Colonic mucosa (tissue), 4 donors: ENCODE measurements around the gene SFMBT2. TPM values are rescaled to one million over a fixed set of nuclear protein-coding genes. Genes with fewer than 3 reads are reported as not detected.

Experiments
- DNase-seq: peaks from one replicate; pipeline ENCODE4 v3.0.0-alpha.2; 2020
- H3K27ac ChIP-seq: fragments of 200-600 bp; one replicate; pipeline ENCODE4 v1.8.0; 2021
- H3K27me3 ChIP-seq: fragments of 200-600 bp; one replicate; pipeline ENCODE4 v1.8.0; 2021
- H3K36me3 ChIP-seq: fragments of 200-600 bp; one replicate; pipeline ENCODE4 v1.8.0; 2021
- H3K4me1 ChIP-seq: fragments of 200-600 bp; one replicate; pipeline ENCODE4 v1.8.0; 2021; ENCODE audit warnings: mild to moderate bottlenecking
- H3K4me3 ChIP-seq: fragments of 200-600 bp; one replicate; pipeline ENCODE4 v1.8.0; 2021
- H3K9ac ChIP-seq, 2 donors: one replicate each; pipeline ENCODE4 v1.7.0; 2013; ENCODE audit warnings: control low read depth in 2 of 2, low read depth in 2 of 2, low read length in 2 of 2
- H3K9me3 ChIP-seq: fragments of 200-600 bp; one replicate; pipeline ENCODE4 v1.8.0; 2021
- intact Hi-C: fragments of 100-400 bp; cut with DNase I; formaldehyde crosslinking; loops from one replicate; pipeline ENCODE4 v1.14.1; 2022
- total RNA-seq, 2 donors: library from RNA; stranded (reverse); fragmentation: NEBNext Ultra II Directional in 1 of 2; extraction: Animal tissue kit (Norgen Biotek cat#: 25700) in 1 of 2; gene quantifications; one replicate each; pipeline ENCODE4 v1.2.1, GENCODE V29; 2021
- TF ChIP-seq, protein P1 (sequence below): fragments of 200-600 bp; IDR thresholded peaks from one replicate; pipeline ENCODE4 v1.8.0; 2022; ENCODE audit warnings: antibody characterized with exemption, mild to moderate bottlenecking
- donor health status: healthy.
- donor health status: DM: no; HTN: no; CAD: no.
- donor health status: DM: no; HTN: no; CAD: no.

Gene SFMBT2
- total RNA-seq, 2 donors from 2014 or later, result 2.3 to 3.5 TPM

DNA sequence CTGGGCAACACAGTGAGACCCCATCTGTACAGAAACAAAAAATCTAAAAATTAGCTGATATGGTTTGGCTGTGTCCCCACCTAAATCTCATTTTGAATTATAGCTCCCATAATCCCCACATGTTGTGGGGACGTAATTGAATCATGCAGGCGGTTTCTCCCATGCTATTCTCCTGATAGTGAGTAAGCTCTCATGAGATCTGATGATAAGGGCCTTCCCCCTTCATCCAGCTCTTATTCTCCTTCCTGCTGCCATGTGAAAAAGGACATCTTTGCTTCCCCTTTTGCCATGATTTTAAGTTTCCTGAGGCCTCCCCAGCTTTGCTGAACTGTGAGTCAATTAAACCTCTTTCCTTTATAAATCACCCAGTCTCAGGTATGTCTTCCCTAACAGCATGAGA lies 136.5 kb downstream of the SFMBT2 start:
- Histone ChIP-seq H3K9me3 (no peaks in the 10 kb centered on the region), H3K4me3 (no peak overlapping the region), H3K27ac (no peak overlapping the region), H3K27me3 (no peaks in the 10 kb centered on the region), H3K36me3 (no peaks in the 10 kb centered on the region), H3K4me1 (no peaks in the 10 kb centered on the region), H3K9ac (no peak overlapping the region)
- DNase-seq, result no peak
- TF ChIP-seq, protein P1, sequence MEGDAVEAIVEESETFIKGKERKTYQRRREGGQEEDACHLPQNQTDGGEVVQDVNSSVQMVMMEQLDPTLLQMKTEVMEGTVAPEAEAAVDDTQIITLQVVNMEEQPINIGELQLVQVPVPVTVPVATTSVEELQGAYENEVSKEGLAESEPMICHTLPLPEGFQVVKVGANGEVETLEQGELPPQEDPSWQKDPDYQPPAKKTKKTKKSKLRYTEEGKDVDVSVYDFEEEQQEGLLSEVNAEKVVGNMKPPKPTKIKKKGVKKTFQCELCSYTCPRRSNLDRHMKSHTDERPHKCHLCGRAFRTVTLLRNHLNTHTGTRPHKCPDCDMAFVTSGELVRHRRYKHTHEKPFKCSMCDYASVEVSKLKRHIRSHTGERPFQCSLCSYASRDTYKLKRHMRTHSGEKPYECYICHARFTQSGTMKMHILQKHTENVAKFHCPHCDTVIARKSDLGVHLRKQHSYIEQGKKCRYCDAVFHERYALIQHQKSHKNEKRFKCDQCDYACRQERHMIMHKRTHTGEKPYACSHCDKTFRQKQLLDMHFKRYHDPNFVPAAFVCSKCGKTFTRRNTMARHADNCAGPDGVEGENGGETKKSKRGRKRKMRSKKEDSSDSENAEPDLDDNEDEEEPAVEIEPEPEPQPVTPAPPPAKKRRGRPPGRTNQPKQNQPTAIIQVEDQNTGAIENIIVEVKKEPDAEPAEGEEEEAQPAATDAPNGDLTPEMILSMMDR, result no peak
- intact Hi-C loops, result no loop called here

- TF ChIP-seq, protein P1, result no peak
- Histone ChIP-seq H3K27ac (no peak overlapping the region), H3K4me3 (no peak overlapping the region), H3K9me3 (no peaks in the 10 kb centered on the region), H3K9ac (no peak overlapping the region), H3K27me3 (no peaks in the 10 kb centered on the region), H3K36me3 (no peaks in the 10 kb centered on the region), H3K4me1 (no peaks in the 10 kb centered on the region)
- no peak for DNase-seq
- intact Hi-C loops, result no loop called here
These were observed 138.8 kb downstream of the SFMBT2 start for GRCh38 chr10:7272008-7272407.

GRCh38 chr10:7269988-7270387 lies 140.8 kb downstream of the SFMBT2 start:
- DNase-seq, result no peak
- intact Hi-C loops, result no loop called here
- H3K9ac ChIP-seq, result no peak overlapping the region
- no peak overlapping the region for H3K27ac ChIP-seq
- H3K9me3 ChIP-seq, result no peaks in the 10 kb centered on the region
- no peak overlapping the region for H3K4me3 ChIP-seq
- H3K27me3 ChIP-seq, result no peaks in the 10 kb centered on the region
- no peaks in the 10 kb centered on the region for H3K36me3 ChIP-seq
- TF ChIP-seq, protein P1, result no peak
- H3K4me1 ChIP-seq, result no peaks in the 10 kb centered on the region

GRCh38 chr10:7267142-7267541 lies 143.7 kb downstream of the SFMBT2 start:
- TF ChIP-seq, protein P1, result no peak
- H3K4me1 ChIP-seq, result no peaks in the 10 kb centered on the region
- intact Hi-C loops, result no loop called here

GRCh38 chr10:7265396-7266123 lies 145.3 kb downstream of the SFMBT2 start:
- intact Hi-C loops, result no loop called here
- no peak overlapping the region for H3K27ac ChIP-seq
- H3K27me3 ChIP-seq, result no peaks in the 10 kb centered on the region
- H3K36me3 ChIP-seq, result no peaks in the 10 kb centered on the region
- no peak for DNase-seq
- H3K9me3 ChIP-seq, result no peaks in the 10 kb centered on the region
- H3K9ac ChIP-seq, result no peak overlapping the region
- no peak overlapping the region for H3K4me3 ChIP-seq
- TF ChIP-seq, protein P1, result no peak
- no peaks in the 10 kb centered on the region for H3K4me1 ChIP-seq

More at GRCh38 chr10:7267142-7267541, 143.7 kb downstream of the SFMBT2 start:
- no peaks in the 10 kb centered on the region for H3K36me3 ChIP-seq
- H3K27ac ChIP-seq, result no peak overlapping the region
- H3K9ac ChIP-seq, result no peak overlapping the region
- no peaks in the 10 kb centered on the region for H3K27me3 ChIP-seq
- DNase-seq, result no peak
- H3K4me3 ChIP-seq, result no peak overlapping the region
- no peaks in the 10 kb centered on the region for H3K9me3 ChIP-seq
